GM12874 (cell line): ENCODE data around the gene BICD1.

Experiments used
- TF ChIP-seq, protein P1 (sequence below): IDR thresholded peaks from 2 replicates; pipeline ENCODE4 v1.5.1; 2011; ENCODE audit warnings: low read depth, mild to moderate bottlenecking, control low read depth, low read length, moderate library complexity; ENCODE audit not compliant: insufficient read depth

BICD1 gene

DNA sequence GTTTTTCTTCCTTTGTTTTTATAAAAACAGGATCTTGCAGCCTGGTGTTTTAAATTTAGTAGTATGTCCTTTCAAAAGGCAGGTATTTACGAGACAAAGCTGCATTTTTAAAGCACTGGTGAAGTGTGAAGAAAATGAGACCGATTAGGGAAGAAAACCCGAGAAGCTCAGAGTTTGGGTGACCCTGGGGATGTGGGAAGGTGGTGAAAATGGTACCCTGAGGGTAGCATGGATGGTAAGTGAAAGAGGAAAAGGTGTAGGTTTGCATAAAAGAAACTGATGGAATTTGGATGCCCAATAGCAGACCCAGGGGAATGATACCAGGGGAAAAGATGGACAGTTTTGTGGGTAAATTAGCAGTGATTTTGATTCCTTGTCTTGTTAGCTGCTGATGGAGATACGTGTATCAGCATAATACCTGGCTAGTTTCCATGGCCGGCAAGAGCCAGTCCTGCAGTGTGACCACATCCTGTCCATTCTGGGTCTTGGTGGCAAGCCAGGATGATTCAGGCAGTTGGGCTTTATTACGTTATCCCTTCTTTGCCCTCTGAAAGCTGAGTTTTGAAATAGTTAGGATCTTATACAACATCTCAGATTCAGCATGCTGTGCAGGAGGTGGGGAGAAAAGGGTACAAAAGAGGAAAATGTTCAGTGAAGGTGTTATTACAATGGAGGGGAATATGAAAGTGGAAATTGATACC, 8.9 kb downstream of the BICD1 start:
- TF ChIP-seq, protein P1, sequence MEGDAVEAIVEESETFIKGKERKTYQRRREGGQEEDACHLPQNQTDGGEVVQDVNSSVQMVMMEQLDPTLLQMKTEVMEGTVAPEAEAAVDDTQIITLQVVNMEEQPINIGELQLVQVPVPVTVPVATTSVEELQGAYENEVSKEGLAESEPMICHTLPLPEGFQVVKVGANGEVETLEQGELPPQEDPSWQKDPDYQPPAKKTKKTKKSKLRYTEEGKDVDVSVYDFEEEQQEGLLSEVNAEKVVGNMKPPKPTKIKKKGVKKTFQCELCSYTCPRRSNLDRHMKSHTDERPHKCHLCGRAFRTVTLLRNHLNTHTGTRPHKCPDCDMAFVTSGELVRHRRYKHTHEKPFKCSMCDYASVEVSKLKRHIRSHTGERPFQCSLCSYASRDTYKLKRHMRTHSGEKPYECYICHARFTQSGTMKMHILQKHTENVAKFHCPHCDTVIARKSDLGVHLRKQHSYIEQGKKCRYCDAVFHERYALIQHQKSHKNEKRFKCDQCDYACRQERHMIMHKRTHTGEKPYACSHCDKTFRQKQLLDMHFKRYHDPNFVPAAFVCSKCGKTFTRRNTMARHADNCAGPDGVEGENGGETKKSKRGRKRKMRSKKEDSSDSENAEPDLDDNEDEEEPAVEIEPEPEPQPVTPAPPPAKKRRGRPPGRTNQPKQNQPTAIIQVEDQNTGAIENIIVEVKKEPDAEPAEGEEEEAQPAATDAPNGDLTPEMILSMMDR = no peak

DNA sequence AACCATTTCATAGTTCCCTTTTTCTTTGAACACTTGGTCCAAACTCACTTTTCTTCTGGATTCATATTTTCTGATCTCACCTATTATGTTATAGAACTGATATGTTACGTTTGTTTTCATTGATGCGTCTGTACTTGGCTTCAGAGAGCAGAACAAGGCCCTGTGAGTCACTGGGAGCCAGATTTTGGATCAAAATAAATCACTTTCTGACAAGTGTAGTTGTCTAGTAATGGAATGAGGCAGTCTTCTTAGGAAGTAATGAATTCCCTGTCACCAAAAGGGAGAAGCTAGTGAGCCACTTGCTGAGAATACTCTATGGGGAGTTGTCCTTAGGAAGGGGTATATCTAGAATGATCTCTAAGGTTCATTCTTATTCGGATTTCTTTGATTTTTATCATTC, 10.2 kb downstream of the BICD1 start:
- TF ChIP-seq, protein P1 = no peak

DNA sequence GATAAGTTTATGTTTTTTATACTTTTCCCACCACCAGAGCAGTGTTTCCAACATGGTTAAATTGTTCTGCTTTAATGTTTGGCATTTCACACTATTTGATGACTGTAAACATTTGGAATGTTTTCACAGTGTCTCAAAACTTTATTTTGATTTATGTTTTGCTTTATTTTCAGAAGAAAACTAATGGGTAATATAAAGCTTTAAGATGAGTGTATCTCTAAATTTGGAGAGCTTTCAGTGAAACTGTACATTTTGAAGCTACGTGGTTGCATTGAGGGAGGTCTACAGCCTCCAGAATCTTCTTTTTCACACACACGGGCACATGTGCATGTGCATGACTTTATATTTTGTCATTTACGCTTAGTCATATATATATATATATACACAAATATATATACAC, 10.7 kb downstream of the BICD1 start:
- TF ChIP-seq, protein P1 = no peak

DNA sequence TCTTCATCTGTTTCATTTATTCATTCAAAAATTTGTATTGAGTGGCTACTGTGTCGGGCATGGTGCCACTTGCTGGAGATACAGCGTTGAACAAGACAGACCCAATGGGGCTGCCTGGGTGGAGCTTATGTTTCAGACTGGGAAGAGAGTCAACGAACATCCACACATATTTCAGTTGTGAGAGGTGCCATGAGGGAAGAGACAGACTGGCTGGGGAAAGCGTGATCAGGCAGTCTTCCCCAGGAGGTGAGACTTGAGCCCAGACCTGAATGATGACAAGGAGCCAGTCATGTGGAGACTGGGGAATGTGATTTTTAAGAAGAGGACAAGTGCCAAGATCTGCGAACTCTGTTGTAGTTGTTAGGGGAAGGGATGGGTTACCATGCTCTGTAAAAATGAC, 12.2 kb downstream of the BICD1 start:
- TF ChIP-seq, protein P1 = no peak

DNA sequence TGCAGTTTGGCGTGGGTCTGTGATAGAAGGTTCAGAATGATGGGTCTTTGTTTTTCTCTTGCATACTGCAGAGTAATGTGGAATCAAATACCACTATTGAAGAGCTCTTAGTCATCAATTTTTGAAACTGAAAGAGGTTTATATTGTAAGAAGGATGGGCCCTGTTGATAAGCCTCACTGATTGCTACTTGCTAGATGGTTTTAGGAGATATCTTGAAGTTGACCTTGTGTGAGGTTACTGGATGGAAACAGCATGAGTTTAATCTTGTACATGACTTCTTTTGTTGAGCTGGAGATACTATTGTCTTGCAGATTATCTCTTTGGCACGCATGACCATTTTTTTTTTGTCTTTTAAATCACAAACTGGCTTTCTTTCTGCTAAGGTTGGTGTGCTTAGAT, 13.8 kb downstream of the BICD1 start:
- TF ChIP-seq, protein P1 = no peak

DNA sequence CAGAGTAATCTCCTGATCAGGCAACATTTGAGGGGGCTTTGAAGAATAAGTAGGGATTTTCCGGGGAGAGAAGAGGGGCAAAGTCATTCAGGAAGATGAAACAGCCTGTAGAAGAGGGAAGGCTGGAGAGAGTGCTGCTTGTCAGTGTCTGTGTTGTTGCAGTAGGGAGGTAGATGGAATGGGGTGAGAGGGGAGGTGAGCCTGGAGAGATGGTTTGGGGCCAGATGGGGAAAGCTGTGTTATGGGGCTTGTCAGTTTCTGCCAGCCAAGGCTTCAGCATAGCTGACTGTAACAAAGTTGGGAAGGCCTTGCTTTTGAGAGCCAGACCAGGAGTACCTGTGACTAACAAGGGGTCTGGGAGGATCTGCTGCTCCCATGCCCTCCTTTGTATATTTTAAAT, 18.0 kb downstream of the BICD1 start:
- TF ChIP-seq, protein P1 = no peak

DNA sequence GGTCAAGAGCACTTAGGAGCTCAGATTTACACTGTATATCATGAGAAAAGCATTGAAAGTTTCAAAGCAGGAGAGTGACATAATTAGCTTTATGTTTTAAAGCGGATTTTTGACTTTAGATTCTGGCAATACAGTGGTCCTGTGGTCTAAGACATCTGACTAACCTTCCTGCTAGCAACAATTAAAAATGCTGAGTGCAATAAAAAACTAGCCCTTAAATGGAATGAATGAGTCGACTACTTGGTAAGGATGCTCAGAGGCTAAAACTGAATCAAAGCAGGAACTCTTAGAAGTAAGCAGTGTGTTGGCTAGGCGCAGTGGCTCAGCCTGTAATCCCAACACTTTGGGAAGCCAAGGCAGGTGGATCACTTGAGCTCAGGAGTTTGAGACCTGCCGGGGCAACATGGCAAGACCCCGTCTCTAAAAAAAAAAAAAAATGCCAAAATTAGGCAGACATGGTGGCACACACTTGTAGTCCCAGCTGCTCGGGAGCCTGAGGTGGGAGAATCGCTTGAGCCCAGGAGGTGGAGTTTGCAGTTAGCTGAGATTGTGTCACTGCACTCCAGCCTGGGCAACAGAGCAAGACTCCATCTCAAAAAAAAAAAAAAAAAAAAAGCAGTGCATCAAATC, 18.9 kb downstream of the BICD1 start:
- TF ChIP-seq, protein P1 = no peak
